ENCODE results near the gene CDH8. TPM values are rescaled to one million over a fixed set of nuclear protein-coding genes. Genes with fewer than 3 reads are reported as not detected.

The CDH8 gene
- total RNA-seq, 1 experiment from 2014 or later, result 5.7 TPM

GRCh38 chr16:62019851-62020250, 16.4 kb downstream of the CDH8 start:
- BruUV-seq (replicated peaks), result no TSS peak
- H3K4me2 ChIP-seq (ENCODE audit: low read length), result no peak overlapping the region
- H3K9me3 ChIP-seq (ENCODE audit: low read length), result no peaks in the 10 kb centered on the region
- ChIA-PET POLR2A (ENCODE audit: unreplicated experiment) (no interaction called here), CTCF (no interaction called here)
- DNase-seq, result no peak
- H3K4me3 ChIP-seq (ENCODE audit: low read length), result no peak overlapping the region
- H3K4me1 ChIP-seq (ENCODE audit: insufficient read depth, low read length), result no peaks in the 10 kb centered on the region
- no peaks in the 10 kb centered on the region for H3K79me2 ChIP-seq (ENCODE audit: low read length)
- no peak for ATAC-seq
- intact Hi-C loops (cut with micrococcal nuclease), result no loop called here
- no peaks in the 10 kb centered on the region for H3F3A ChIP-seq (ENCODE audit: low read length, unreplicated experiment)
- TF ChIP-seq, protein P1, sequence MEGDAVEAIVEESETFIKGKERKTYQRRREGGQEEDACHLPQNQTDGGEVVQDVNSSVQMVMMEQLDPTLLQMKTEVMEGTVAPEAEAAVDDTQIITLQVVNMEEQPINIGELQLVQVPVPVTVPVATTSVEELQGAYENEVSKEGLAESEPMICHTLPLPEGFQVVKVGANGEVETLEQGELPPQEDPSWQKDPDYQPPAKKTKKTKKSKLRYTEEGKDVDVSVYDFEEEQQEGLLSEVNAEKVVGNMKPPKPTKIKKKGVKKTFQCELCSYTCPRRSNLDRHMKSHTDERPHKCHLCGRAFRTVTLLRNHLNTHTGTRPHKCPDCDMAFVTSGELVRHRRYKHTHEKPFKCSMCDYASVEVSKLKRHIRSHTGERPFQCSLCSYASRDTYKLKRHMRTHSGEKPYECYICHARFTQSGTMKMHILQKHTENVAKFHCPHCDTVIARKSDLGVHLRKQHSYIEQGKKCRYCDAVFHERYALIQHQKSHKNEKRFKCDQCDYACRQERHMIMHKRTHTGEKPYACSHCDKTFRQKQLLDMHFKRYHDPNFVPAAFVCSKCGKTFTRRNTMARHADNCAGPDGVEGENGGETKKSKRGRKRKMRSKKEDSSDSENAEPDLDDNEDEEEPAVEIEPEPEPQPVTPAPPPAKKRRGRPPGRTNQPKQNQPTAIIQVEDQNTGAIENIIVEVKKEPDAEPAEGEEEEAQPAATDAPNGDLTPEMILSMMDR (conservative IDR thresholded peaks at IDR 0.05; ENCODE audit: low read depth, low read length), result no peak
- no peak for TF ChIP-seq EZH2 (IDR thresholded peaks at IDR 0.05; ENCODE audit: low read length, unreplicated experiment)
- H3K36me3 ChIP-seq (ENCODE audit: low read depth, low read length), result no peaks in the 10 kb centered on the region
- no peak overlapping the region for H2AFZ ChIP-seq (ENCODE audit: low read length)
- H4K20me1 ChIP-seq (ENCODE audit: low read length), result no peaks in the 10 kb centered on the region
- no peak overlapping the region for H3K9ac ChIP-seq (ENCODE audit: low read length)
- H3K27ac ChIP-seq (ENCODE audit: low read length), result no peak overlapping the region
- H3K27me3 ChIP-seq (ENCODE audit: low read length), result peaks cover 65% of the 10 kb centered on the region
- H3K9me2 ChIP-seq (replicated peaks; ENCODE audit: low read length), result no peaks in the 10 kb centered on the region

DNA sequence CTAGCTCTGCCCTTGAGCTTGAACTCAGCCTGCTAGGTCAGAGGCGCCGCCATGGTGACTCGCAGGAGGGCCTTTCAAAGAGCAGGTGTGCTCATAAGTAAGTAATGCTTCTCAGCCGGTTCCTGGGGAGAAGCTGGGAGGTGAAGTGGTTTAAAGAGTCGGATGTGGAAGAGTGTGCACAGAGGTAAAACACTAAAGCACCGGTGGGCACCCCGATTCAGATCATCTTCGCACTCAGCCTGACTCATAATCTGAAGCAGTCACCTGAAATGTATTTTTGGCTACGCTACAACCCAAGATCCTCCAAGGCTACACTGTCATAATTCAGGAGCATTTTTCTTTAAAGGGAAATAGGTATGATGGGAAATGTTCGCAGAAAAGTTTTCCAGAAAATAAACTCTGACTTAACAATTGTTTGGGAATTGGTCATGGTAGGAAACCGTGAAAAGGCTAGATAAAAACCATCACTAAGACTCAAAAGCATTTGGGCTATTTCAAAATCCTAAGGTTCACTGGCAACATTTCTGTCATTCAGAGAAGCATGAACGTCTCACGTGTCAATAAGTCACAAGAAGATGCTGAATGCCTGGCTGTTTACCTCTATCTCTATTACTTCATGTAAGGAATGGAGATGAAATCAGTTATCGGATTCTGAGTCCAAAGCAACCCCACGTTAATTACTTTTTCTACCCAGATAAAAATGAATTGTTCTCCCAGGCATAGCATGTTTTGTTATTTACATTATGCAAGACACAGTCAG, 17.8 kb downstream of the CDH8 start:
- ChIA-PET POLR2A (ENCODE audit: unreplicated experiment) (no interaction called here), CTCF (no interaction called here)
- Histone ChIP-seq H3F3A (ENCODE audit: low read length, unreplicated experiment) (no peaks in the 10 kb centered on the region), H3K27ac (ENCODE audit: low read length) (no peak overlapping the region), H3K27me3 (ENCODE audit: low read length) (peaks cover 67% of the 10 kb centered on the region), H3K4me3 (ENCODE audit: low read length) (no peak overlapping the region), H3K4me1 (ENCODE audit: insufficient read depth, low read length) (no peaks in the 10 kb centered on the region), H3K9ac (ENCODE audit: low read length) (no peak overlapping the region), H3K36me3 (ENCODE audit: low read depth, low read length) (no peaks in the 10 kb centered on the region), H3K79me2 (ENCODE audit: low read length) (no peaks in the 10 kb centered on the region), H3K9me3 (ENCODE audit: low read length) (no peaks in the 10 kb centered on the region), H2AFZ (ENCODE audit: low read length) (no peak overlapping the region), H3K9me2 (replicated peaks; ENCODE audit: low read length) (no peaks in the 10 kb centered on the region), H4K20me1 (ENCODE audit: low read length) (no peaks in the 10 kb centered on the region), H3K4me2 (ENCODE audit: low read length) (no peak overlapping the region)
- BruUV-seq (replicated peaks), result no TSS peak
- TF ChIP-seq EZH2phosphoT487 (IDR thresholded peaks at IDR 0.05; ENCODE audit: borderline replicate concordance, low read length) (no peak), EZH2 (IDR thresholded peaks at IDR 0.05; ENCODE audit: low read length, unreplicated experiment) (no peak)
- TF ChIP-seq, protein P1 (conservative IDR thresholded peaks at IDR 0.05; ENCODE audit: low read depth, low read length), result no peak
- intact Hi-C loops (cut with micrococcal nuclease), result no loop called here
- no peak for ATAC-seq
- DNase-seq, result no peak

- H3F3A ChIP-seq (ENCODE audit: low read length, unreplicated experiment), result no peaks in the 10 kb centered on the region
Measured at GRCh38 chr16:62014319-62014923, 21.8 kb downstream of the CDH8 start.

More at GRCh38 chr16:62014319-62014923, 21.8 kb downstream of the CDH8 start:
- ChIA-PET CTCF (no interaction called here), POLR2A (ENCODE audit: unreplicated experiment) (no interaction called here)
- no peaks in the 10 kb centered on the region for H3K4me1 ChIP-seq (ENCODE audit: insufficient read depth, low read length)
- DNase-seq, result no peak
- BruUV-seq (replicated peaks), result no TSS peak
- H3K79me2 ChIP-seq (ENCODE audit: low read length), result no peaks in the 10 kb centered on the region
- H4K20me1 ChIP-seq (ENCODE audit: low read length), result no peaks in the 10 kb centered on the region
- no peak overlapping the region for H3K4me2 ChIP-seq (ENCODE audit: low read length)
- no peak overlapping the region for H3K27ac ChIP-seq (ENCODE audit: low read length)
- H3K36me3 ChIP-seq (ENCODE audit: low read depth, low read length), result no peaks in the 10 kb centered on the region
- no peak overlapping the region for H3K9ac ChIP-seq (ENCODE audit: low read length)
- no peak overlapping the region for H2AFZ ChIP-seq (ENCODE audit: low read length)
- H3K9me2 ChIP-seq (replicated peaks; ENCODE audit: low read length), result no peaks in the 10 kb centered on the region
- H3K9me3 ChIP-seq (ENCODE audit: low read length), result no peaks in the 10 kb centered on the region
- H3K27me3 ChIP-seq (ENCODE audit: low read length), result peaks cover 26% of the 10 kb centered on the region; the same call in 1 of the 2 replicates
- no peak for ATAC-seq
- TF ChIP-seq, protein P1 (conservative IDR thresholded peaks at IDR 0.05; ENCODE audit: low read depth, low read length), result no peak
- TF ChIP-seq EZH2phosphoT487 (IDR thresholded peaks at IDR 0.05; ENCODE audit: borderline replicate concordance, low read length), result no peak
- no peak for TF ChIP-seq EZH2 (IDR thresholded peaks at IDR 0.05; ENCODE audit: low read length, unreplicated experiment)
- H3K4me3 ChIP-seq (ENCODE audit: low read length), result no peak overlapping the region
- intact Hi-C loops (cut with micrococcal nuclease), result no loop called here

Measured in PC-3 (cell line).